ENCODE measurements around the gene SPCS1.
"Not testable (repeated sequence)": the region's sequence is repeated elsewhere in the genome, so short reads cannot be mapped to it uniquely, and the experiment has no call there.

SPCS1 gene

DNA sequence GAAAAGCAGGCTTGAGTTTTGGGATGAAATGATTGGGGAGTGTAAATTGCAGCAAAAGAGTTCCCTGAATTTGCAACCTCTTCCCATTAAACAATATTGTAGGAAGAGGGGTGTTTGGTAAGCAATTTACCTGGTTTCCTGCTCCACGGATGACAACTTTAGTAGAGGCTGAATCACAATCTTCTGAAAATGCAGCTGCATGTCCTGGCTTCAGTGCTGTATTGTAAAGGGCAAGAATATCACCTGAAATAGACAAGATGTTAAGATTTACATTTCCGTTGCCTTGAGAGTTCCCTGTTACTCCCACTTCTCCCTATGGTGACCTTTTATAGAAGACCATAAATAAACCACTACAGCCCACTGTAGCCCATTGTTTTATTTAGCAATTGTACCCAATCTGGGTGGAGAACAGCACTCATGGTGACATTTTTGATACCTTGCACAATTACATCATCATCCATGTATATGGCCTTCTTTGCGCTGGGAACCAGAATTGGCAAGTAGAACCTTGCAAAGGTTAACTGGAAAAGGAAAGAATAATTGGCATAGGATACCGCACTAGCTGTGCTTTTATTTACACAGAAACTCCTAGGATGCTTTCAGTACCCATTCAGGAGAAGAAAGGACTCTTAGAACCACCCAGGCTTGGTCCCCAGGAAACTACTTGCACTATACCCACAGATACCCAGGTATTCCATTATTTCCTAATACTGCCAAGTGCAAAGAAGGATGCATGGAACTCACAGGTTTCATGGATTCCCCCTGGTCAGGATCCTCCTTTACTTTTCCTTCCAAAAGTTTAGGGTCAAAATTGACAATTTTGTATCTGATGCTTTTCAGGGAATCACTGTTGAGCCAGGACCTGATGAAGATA lies 9.9 kb upstream of the SPCS1 start:
- DNase-seq (ENCODE audit: low spot score), result no peak

DNA sequence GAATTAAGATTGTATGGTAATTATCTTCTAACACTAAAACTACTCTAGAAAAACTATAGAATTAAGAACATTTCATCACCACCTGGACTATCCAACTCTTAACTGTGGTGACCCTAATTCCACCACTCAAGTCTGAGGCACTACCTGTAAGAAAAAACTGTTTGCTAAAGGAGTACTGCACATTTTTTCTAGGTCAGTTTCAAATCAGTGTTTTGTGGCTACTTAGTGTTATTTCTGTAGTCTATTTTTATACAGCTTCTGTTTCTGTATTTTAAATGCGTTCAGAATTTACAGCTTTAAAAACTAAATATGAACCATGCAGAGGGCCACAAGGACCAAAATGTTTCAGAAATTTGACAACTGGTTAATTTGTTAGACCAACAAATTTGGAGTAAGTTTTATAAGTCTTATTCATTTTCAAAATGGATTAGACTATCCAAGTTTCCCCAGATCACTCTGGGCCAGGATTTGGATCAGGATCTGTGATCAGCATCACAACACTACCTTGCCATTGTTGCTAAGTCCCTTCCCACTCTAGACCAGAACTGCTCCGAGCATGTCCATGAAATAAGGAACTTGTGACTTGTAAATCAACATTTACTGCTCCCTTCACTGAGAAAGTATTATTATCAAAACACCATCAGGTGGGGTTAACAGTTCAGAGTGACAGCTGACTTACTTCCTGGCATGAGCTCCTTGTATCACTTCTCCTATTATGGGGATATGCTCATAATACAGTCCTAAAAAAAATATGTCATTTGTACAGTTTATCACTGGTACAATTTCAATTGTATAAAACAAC lies 8.9 kb upstream of the SPCS1 start:
- DNase-seq (ENCODE audit: low spot score), result no peak

DNA sequence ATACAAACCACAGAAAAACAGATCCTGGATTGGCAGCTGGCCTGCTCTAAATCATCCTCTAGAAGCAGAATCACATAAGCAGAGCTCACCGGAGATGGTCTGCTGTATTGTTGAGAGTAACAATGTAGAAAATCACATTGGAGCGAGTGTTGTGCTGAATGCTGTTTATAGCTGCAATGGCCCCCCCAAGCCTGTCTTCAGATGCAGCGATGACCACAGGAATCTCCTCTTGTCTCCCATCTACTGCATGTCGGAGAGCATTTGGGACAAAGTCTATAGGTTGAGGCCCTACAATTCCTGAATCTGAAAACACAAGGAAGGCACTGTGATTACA lies 8.3 kb upstream of the SPCS1 start:
- no peak for DNase-seq (ENCODE audit: low spot score)

GRCh38 chr3:52703341-52703740 lies 2.6 kb upstream of the SPCS1 start:
- no peak for DNase-seq (ENCODE audit: low spot score)

DNA sequence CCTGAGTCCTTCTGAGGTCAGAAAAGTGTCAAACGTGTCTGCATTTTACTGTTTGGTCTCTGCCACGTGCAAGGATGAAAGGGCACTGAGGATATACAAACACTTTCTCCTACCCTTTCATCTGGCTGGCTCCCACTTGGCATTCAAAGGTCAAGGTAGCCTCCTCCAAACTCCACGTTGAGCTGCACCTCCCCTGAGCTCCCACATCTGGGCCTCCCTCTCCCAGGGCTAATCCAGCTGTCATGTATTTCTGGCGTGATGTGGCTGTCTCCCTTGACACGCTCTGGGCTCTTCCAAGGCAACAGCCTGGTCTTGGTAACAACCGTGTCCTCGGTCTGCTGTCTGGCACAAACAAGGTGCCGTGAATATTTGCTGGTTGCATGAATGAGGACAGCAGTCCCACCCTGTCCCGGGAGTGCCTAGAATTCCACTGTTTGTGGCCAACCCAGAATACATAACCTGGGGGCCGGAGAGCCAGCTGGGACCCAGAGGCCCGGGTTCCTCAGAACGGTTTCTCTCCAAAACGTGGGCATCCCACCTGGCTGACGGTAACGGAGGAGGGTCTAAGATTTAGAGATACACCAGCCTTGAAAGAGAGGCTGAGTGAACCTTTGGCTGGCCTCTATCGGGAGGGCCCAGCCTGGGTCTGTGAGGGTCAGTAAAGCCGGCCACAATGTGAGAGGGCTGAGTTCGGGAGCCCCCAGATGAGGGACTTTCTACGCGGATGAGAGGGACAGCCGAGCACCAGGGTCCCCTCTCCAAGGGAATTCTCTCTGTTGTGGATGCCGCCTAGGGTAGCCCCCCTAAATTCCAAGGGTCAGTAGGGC lies 1.1 kb upstream of the SPCS1 start:
- DNase-seq (ENCODE audit: low spot score), result no peak

- DNase-seq (ENCODE audit: low spot score), result no peak
Measured at GRCh38 chr3:52705438-52705687, 543 bp upstream of the SPCS1 start.

DNA sequence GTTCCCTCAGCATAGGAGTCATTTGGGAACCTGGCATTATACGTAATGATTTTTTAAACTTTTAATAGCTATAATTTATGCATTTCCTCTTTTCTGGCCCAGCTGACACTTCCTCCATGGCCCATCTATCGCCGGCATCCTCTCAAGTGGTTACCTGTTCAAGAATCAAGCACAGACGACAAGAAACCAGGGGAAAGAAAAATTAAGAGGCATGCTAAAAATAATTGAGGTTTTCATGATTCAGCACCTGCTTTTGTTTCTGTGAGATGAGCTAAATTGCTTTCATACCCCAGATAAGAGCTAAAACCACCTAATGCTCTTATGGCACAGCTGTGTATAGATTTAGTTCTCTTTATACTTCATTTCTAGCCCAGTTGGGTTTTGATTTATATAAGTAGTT lies 1.7 kb downstream of the SPCS1 start:
- no peak for DNase-seq (ENCODE audit: low spot score)

DNA sequence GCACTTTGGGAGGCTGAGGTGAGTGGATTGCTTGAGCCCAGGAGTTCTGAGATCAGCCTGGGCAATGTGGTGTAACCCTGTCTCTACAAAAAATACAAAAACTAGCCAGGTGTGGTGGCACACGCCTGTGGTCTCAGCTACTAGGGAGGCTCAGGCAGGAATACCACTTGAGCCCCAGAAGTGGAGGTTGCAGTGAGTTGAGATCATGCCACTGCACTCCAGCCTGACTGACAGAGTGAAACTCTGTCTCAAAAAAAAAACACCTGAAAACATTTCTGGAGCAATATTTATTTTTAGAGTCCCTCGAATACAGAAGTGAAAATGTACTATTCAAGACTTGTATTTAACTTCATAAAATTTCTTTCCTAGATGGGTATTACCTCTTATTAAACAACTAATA lies 4.6 kb downstream of the SPCS1 start:
- no peak for DNase-seq (ENCODE audit: low spot score)

- no peak for DNase-seq (ENCODE audit: low spot score)
Measured at GRCh38 chr3:52712291-52713212, 6.6 kb downstream of the SPCS1 start.

DNA sequence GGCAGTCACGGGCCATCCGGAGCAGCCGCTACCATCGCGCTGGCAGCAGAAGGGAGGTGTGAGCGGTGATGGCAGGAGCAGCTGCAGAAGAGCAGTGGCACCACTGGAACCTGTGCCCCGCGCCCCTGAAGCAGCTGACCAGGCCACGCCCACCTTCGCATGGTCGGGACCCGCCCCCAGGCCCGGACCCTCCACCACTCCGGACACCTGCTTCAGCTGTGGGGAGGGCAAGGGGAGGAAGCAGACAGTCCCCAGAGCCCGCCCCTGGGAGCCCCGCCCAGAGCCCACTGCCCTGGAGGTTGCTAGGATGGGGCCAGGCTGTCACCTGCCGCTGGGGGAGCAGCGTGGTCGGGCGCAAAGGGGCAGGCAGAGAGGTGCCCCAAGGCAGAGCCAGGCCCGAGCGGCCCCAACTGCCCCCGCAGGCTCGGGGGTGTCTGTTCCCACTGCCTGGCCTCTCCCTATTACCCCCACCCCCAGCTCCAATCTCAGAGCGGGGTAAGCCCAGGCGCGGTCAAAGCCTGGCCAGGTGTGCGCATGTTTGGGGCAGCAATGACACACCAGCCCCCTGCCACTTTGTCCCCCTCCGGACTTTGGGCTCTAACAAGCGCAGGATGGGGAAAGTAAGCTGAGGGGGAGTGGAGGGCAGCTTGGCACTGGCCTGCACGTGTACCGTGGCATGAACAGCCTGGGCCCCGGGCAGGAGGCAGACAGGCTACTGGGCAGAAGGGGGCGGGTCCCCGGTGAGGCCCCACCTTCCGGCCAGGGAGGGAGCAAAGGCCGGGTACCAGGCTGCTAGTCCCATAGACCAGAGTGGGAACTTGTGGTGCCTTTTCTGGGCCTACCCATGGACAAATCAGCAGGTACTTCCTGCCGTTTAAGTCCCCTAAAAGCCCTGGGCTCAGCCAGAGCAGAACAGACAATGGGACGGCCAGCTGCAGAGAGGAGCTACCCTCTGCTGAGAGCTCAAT lies 8.7 kb downstream of the SPCS1 start:
- DNase-seq (ENCODE audit: low spot score), result no peak

DNA sequence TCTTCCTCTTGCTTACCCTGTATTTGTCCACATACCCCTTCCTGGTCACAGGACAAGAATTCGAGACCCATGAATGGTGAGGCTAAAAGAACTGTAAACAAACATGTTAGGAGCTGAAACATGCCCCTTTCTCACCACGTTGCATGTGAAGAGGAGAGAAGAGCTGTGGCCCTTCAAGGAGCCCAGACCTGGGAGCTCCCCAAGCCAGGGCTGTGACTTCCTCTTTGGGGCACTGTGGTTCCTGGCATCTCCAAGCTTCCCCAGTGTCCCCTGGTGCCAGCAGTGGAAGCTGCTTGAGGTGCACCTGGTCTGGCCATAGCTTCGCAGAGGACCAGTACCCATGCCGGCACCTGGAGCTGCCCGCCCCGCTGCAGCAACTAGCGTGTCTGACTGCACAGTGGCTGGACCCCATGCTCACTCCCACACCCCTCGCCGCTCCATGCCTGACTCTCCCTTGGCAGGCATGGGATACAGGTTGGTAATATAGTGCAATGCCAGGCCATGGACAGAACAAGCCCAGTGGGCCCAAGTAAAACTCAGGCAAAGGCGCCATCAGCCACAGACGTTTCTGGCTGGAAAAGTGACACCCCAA lies 9.9 kb downstream of the SPCS1 start:
- no peak for DNase-seq (ENCODE audit: low spot score)

DNA sequence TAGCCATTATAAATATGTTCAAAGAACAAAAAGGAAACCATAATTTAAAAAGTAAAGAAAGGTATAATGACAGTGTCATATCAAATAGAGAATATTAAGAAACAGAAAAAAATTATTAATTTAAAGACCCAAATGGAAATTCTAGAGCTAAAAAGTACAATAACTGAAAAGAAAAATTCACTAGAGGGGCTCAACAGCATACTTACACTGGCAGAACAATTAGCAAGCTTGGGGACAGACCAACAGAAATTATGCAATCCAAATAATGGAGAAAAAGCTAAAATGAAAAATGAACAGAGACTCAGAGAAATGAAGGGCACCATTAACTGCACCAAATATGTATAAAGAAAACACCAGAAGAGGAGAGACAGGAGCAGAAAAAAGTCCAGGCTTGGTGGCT lies 13.7 kb downstream of the SPCS1 start:
- no peak for DNase-seq (ENCODE audit: low spot score)

GRCh38 chr3:52721002-52721729 lies 15.3 kb downstream of the SPCS1 start:
- DNase-seq (ENCODE audit: low spot score), result peak; percentile 12

DNA sequence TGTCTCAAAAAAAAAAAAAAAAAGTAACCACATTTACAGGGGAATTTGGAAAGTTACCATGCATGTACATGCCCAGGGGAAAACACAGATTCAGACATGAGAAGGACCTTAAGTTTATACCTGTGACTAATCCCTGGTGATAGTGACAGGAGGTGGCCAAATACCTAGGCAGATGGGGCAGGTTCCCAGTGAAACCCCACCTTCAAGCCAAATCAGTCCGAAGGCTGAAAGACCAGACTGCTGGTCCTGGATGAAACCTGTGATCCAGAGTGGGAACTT lies 15.8 kb downstream of the SPCS1 start:
- no peak for DNase-seq (ENCODE audit: low spot score)

DNA sequence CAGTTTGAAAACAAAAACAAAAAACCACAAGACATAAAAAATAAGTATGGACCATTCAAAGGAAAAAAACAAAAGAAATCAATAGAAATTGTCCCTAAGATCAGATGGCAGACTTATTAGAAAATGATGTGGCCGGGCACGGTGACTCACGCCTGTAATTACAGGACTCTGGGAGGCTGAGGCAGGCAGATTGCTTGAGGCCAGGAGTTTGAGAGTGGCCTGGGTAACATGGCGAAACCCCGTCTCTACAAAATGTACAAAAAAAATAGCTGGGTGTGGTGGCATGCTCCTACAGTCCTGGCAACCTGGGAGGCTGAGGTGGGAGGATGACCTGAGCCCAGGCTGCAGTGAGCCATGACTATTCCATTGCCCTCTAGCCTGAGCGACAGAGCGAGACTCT lies 16.6 kb downstream of the SPCS1 start:
- no peak for DNase-seq (ENCODE audit: low spot score)

DNA sequence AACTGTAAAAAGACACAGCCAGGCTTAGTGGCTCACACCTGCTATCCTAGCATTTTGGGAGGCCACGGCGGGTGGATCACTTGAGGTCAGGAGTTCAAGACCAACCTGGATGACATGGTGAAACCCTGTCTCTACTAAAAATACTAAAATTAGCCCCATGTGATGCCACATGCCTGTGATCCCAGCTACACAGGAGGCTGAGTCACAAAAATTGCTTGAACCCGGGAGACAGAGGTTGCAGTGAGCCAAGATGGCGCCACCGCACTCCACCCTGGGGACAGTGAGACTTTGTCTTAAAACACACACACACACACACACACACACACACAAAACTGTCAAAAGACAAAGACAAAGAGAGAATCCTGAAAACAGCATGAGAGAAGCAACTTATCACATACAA lies 18.0 kb downstream of the SPCS1 start:
- no peak for DNase-seq (ENCODE audit: low spot score)

DNA sequence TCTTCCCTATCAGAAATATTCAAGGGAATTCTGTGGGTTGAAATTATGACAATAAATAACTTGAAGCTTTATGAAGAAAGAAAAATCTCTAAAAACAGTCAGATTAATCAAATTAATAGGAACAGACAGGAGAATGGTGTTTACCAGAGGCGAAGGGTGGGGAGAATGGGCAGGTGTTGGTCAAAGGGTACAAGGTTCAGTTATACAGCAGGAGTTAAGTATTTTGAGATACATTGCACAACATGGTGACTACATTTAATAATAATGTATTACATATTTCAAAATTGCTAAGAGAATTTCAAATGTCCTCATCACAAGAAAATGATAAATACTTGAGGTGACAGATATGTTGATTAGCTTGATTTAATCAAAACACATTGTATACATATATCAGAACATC lies 18.6 kb downstream of the SPCS1 start:
- no peak for DNase-seq (ENCODE audit: low spot score)

DNA sequence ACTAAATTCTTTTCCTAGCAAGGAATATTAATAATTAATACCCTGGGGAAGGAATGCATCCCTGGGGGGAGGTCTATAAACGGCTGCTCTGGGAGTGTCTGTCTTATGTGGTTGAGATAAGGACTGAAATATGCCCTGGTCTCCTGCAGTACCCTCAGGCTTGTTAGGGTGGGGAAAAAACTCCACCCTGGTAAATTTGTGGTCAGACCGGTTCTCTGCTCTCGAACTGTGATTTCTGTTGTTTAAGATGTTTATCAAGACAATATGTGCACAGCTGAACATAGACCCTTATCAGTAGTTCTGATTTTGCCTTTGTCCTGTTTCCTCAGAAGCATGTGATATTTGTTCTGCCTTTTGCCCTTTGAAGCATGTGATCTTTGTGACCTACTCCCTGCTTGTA lies 22.8 kb downstream of the SPCS1 start:
- not testable (repeated sequence) for DNase-seq (ENCODE audit: low spot score)

GRCh38 chr3:52730681-52731080 lies 24.8 kb downstream of the SPCS1 start:
- DNase-seq (ENCODE audit: low spot score), result no peak

DNA sequence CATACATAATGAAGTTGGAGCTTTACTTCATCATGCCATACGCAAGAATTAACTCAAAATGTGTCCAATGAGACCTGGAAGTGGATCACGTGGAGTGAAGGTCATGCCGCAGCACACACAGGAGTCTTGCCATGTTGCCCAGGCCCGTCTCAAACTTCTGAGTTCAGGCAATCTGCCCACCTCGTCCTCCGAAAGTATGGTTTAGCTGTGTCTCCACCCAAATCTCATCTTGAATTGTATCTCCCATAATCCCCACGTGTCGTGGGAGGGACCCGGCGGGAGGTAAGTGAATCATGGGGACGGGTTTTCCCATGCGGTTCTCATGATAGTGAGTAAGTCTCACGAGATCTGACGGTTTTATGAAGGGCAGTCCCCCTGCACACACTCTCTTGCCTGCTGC lies 25.7 kb downstream of the SPCS1 start:
- no peak for DNase-seq (ENCODE audit: low spot score)

Data from CD4-positive, alpha-beta T cell treated with Interleukin-15 for 4 hours (primary cell).